HS-5 (cell line): ENCODE measurements around the gene CRYBB2.
"Not testable (repeated sequence)": the region's sequence is repeated elsewhere in the genome, so short reads cannot be mapped to it uniquely, and the experiment has no call there.

Experiments used
- DNase-seq: peaks from one replicate; pipeline ENCODE4 v3.0.0-alpha.2; 2012; ENCODE audit warnings: low read depth

CRYBB2 gene

DNA sequence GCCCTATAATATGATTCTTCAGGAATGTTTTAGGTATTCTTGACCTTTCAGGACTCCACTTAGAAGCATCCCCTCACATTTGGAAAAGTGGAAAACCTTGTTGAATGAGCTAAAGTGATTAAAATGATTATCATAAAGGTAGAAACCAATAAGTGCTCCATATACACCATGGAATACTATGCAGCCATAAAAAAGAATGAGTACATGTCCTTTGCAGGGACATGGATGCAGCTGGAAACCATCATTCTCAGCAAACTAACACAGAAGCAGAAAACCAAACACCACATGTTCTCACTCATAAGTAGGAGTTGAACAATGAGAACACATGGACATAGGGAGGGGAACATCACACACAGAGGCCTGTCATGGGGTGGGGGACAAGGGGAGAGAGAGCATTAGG lies 14.3 kb downstream of the CRYBB2 start:
- DNase-seq, result not testable (repeated sequence)

GRCh38 chr22:25235547-25236290 lies 16.3 kb downstream of the CRYBB2 start:
- peak; percentile 47 for DNase-seq

DNA sequence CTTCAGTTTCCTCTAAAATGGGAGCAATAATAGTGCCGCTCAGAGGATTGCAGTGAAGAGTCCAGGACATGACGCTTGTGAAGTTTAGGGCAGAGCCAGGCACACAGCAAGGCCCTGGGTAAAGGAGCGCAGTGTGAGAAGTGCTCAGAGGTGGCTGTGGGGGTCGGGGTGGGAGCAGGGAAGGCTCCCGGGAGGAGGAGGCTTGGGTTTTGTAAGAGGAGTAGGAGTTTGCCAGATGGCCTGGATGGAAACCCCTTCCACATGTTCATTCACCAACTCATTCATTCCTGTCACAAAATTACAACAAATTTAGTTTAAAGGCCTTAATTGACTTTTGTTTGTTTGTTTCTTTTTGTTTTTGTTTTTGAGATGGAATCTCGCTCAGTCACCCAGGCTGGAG lies 17.0 kb downstream of the CRYBB2 start:
- DNase-seq, result no peak

- no peak for DNase-seq
Observed at GRCh38 chr22:25237503-25237902, 18.1 kb downstream of the CRYBB2 start.

DNA sequence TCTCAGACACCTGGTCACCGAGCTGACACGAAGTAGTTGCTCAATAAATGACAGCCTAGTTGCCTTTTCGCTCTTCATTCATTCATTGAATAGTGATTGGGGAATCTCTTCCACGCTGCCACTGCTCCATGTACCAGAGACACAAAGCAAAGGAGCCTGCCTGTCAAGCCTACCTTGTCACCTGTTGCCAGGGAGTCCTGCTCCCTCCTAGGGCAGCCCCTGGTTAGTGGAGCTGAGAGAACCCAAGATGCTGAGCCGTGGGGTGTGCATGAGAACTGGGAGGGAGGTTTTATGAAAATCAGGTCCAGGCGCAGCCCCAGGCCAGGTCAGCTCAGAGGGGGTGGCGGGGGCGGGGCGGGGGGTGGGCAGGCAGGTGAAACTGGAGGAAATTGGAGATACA lies 18.6 kb downstream of the CRYBB2 start:
- DNase-seq, result not testable (repeated sequence)

- DNase-seq, result not testable (repeated sequence)
Observed at GRCh38 chr22:25255169-25255568, 35.7 kb downstream of the CRYBB2 start.

- DNase-seq, result not testable (repeated sequence)
Observed at GRCh38 chr22:25267567-25267966, 48.1 kb downstream of the CRYBB2 start.

GRCh38 chr22:25268902-25269301 lies 49.5 kb downstream of the CRYBB2 start:
- DNase-seq, result not testable (repeated sequence)

DNA sequence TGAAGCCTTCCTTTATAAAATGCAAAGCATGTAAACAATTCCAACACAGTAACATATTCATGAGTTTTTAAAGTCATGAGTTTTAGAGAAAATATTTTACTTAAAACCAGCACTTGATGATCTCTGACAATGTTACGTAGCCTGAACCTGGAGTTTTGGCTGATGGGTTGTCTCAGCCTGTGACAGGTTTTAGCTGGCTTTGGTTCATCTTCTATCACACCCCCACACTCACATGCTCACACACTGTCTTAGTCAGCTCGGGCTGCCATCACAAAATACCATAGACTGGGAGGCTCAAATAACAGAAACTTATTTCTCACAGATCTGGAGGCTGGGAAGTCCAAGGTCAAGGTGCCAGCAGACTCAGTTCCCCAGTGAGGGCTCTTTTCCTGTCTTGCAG lies 50.6 kb downstream of the CRYBB2 start:
- DNase-seq, result not testable (repeated sequence)

DNA sequence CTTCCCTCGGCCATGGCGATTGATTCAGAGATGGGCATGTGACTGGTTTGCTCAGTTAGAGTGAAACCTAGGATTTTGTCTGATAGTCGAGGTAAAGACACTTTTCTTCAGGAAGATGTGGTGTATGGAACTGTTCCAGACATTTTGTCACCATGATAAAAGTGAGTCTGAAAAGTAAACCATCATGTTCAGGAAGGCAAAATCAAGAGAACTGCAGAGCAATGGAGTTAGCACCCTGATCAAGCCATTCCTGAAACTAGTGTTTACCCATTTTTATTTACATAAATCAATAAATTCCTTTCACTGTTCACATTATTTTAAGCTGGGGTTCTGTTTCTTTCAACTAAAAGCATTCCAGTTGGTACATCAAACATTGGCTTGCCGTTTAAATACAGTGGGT lies 53.8 kb downstream of the CRYBB2 start:
- DNase-seq, result not testable (repeated sequence)

DNA sequence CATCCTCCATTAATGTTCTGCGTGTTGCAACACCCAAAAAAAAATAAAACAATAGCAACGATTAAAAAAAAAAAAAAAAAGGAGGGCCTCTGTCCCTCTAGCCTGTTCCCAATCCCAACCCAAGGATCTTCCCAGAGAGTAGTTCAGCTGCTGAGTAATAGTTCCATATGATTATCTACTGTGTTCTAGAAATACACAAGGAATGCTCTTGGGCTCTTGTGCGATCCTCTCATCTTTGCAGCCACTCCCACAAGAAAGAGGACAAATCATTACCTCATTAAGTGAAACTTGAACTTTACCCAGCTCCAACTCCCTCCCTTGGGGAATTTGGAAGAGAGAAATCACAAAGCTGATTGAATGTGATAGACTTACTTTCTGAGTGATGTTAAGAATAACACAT lies 54.5 kb downstream of the CRYBB2 start:
- not testable (repeated sequence) for DNase-seq

DNA sequence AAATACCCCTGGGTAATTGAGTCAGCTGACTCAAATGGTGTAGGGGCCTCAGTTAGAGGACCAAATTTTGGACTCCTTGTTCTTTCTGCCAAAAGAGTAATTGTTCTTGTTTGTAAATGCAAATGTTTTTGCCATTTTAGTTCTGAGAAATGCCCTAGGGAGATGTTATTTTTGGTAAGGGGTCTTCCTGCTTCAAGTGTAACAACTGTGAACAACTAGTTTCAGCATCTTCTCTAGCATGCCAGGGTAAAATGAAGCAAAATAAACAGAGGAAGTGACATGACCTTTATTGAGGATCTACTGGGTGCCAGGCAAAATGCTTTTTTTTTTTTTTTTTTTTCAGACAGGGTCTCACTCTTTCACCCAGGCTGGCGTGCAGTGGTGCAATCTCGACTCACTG lies 60.7 kb downstream of the CRYBB2 start:
- not testable (repeated sequence) for DNase-seq
